ENCODE results near the gene GPR141. TPM values are rescaled to one million over a fixed set of nuclear protein-coding genes. Genes with fewer than 3 reads are reported as not detected.

GPR141 gene
- total and polyA plus RNA-seq, 2 of the 13 experiments (the other 11 are each of a cell fraction or from before 2014, with no cell fraction given): not detected

- H3K4me3 ChIP-seq (replicated peaks in 1 of 3; ENCODE audit: insufficient read depth in 1 of 3, low read depth in 2 of 3, low read length in 3 of 3): no peak overlapping the region
- DNase-seq (ENCODE audit: low spot score) (no peak), ATAC-seq (no peak), FAIRE-seq (no peak)
- no peaks in the 10 kb centered on the region for H3K27me3 ChIP-seq (ENCODE audit: control insufficient read depth in 1 of 2, insufficient read depth in 2 of 2, low read length in 2 of 2)
- no peaks in the 10 kb centered on the region for H4K20me1 ChIP-seq (ENCODE audit: insufficient read depth, low read length)
- H3K79me2 ChIP-seq (ENCODE audit: insufficient read depth, low read length): no peaks in the 10 kb centered on the region
- H2AFZ ChIP-seq (ENCODE audit: low read length): no peak overlapping the region
- no peak overlapping the region for H3K9ac ChIP-seq (ENCODE audit: insufficient read depth, low read depth, low read length)
- no peak overlapping the region for H3K27ac ChIP-seq (ENCODE audit: extremely low read length, insufficient read depth, low read length)
- H3K4me2 ChIP-seq (ENCODE audit: low read depth, low read length): no peak overlapping the region
- no peaks in the 10 kb centered on the region for H3K36me3 ChIP-seq (replicated peaks in 1 of 2; ENCODE audit: control insufficient read depth in 1 of 2, insufficient read depth in 2 of 2, low read length in 2 of 2)
- 19% methylated on average over 6 of the region's 6 CpGs for WGBS (ENCODE audit: low lambda C conversion rate)
- in situ Hi-C loops (cut with HindIII; ENCODE audit: extremely low pct_ligation_motif_present, low pct_unique_long_range_greater_than_20kb) (no loop called here), intact Hi-C loops (cut with micrococcal nuclease; ENCODE audit: unreplicated experiment) (no loop called here)
- ChIA-PET POLR2A (no interaction called here), CTCF (ENCODE audit: low intra/inter-chr PET ratio, low total read pairs) (no interaction called here)
- H3K9me3 ChIP-seq (ENCODE audit: low read length): no peaks in the 10 kb centered on the region
- no peak for TF ChIP-seq ZNF850 (CRISPR knock-in tag; conservative IDR thresholded peaks at IDR 0.05)
- TF ChIP-seq ZNF251 (CRISPR knock-in tag; IDR thresholded peaks at IDR 0.05): no peak
- no peak for TF ChIP-seq FOXK1 (CRISPR knock-in tag; IDR thresholded peaks at IDR 0.05; ENCODE audit: borderline replicate concordance, low read depth)
- TF ChIP-seq HNF4G (IDR thresholded peaks at IDR 0.05; ENCODE audit: borderline replicate concordance, low read depth, low read length): no peak
- no peak for TF ChIP-seq HNF4G (CRISPR knock-in tag; IDR thresholded peaks at IDR 0.05; ENCODE audit: borderline replicate concordance, low read depth)
- TF ChIP-seq MED13 (CRISPR knock-in tag; IDR thresholded peaks at IDR 0.05): no peak
- TF ChIP-seq, protein P1, sequence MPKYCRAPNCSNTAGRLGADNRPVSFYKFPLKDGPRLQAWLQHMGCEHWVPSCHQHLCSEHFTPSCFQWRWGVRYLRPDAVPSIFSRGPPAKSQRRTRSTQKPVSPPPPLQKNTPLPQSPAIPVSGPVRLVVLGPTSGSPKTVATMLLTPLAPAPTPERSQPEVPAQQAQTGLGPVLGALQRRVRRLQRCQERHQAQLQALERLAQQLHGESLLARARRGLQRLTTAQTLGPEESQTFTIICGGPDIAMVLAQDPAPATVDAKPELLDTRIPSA (CRISPR knock-in tag; IDR thresholded peaks at IDR 0.05; ENCODE audit: borderline replicate concordance): no peak
- H3K4me1 ChIP-seq (ENCODE audit: insufficient read depth, low read length): no peaks in the 10 kb centered on the region
- BruUV-seq (replicated peaks): no TSS peak
Measured at GRCh38 chr7:37665352-37666022, 18.1 kb upstream of the GPR141 start.
